ENCODE data around the gene THBD.

Gene THBD

GRCh38 chr20:23000232-23000947, 49.1 kb downstream of the THBD start:
- Histone ChIP-seq H3K27me3 (ENCODE audit: insufficient read depth, low read depth) (no peaks in the 10 kb centered on the region), H3K4me3 (IDR thresholded peaks at IDR 0.05; ENCODE audit: insufficient read depth, low read depth, low read length) (no peak overlapping the region), H3K36me3 (ENCODE audit: insufficient read depth) (no peaks in the 10 kb centered on the region), H3K27ac (no peak overlapping the region), H3K4me2 (no peak overlapping the region), H2AFZ (ENCODE audit: low read depth) (no peak overlapping the region), H3K4me1 (ENCODE audit: low read depth, poor library complexity, severe bottlenecking) (no peaks in the 10 kb centered on the region), H3K79me2 (ENCODE audit: insufficient read depth, low read depth) (no peaks in the 10 kb centered on the region), H4K20me1 (ENCODE audit: insufficient read depth) (no peaks in the 10 kb centered on the region), H3K9ac (no peak overlapping the region)
- no peak for TF ChIP-seq CTCF (conservative IDR thresholded peaks at IDR 0.05; ENCODE audit: low read depth, low read length)

GRCh38 chr20:22999756-23000155, 49.7 kb downstream of the THBD start:
- Histone ChIP-seq H3K9ac (no peak overlapping the region), H3K27me3 (ENCODE audit: insufficient read depth, low read depth) (no peaks in the 10 kb centered on the region), H3K4me2 (no peak overlapping the region), H2AFZ (ENCODE audit: low read depth) (no peak overlapping the region), H3K4me3 (IDR thresholded peaks at IDR 0.05; ENCODE audit: insufficient read depth, low read depth, low read length) (no peak overlapping the region), H3K27ac (no peak overlapping the region), H4K20me1 (ENCODE audit: insufficient read depth) (no peaks in the 10 kb centered on the region), H3K4me1 (ENCODE audit: low read depth, poor library complexity, severe bottlenecking) (no peaks in the 10 kb centered on the region), H3K79me2 (ENCODE audit: insufficient read depth, low read depth) (no peaks in the 10 kb centered on the region), H3K36me3 (ENCODE audit: insufficient read depth) (no peaks in the 10 kb centered on the region)
- no peak for TF ChIP-seq CTCF (conservative IDR thresholded peaks at IDR 0.05; ENCODE audit: low read depth, low read length)

- Histone ChIP-seq H3K27me3 (ENCODE audit: insufficient read depth, low read depth) (no peaks in the 10 kb centered on the region), H3K4me3 (IDR thresholded peaks at IDR 0.05; ENCODE audit: insufficient read depth, low read depth, low read length) (no peak overlapping the region), H2AFZ (ENCODE audit: low read depth) (no peak overlapping the region), H3K4me1 (ENCODE audit: low read depth, poor library complexity, severe bottlenecking) (no peaks in the 10 kb centered on the region), H3K79me2 (ENCODE audit: insufficient read depth, low read depth) (no peaks in the 10 kb centered on the region), H3K27ac (no peak overlapping the region), H3K9ac (no peak overlapping the region), H3K36me3 (ENCODE audit: insufficient read depth) (no peaks in the 10 kb centered on the region), H3K4me2 (no peak overlapping the region), H4K20me1 (ENCODE audit: insufficient read depth) (no peaks in the 10 kb centered on the region)
- no peak for TF ChIP-seq CTCF (conservative IDR thresholded peaks at IDR 0.05; ENCODE audit: low read depth, low read length)
These were observed 51.0 kb downstream of the THBD start for GRCh38 chr20:22998476-22998875.

GRCh38 chr20:22995923-22996322, 53.5 kb downstream of the THBD start:
- H3K4me3 ChIP-seq (IDR thresholded peaks at IDR 0.05; ENCODE audit: insufficient read depth, low read depth, low read length) = no peak overlapping the region
- no peak for TF ChIP-seq CTCF (conservative IDR thresholded peaks at IDR 0.05; ENCODE audit: low read depth, low read length)
- H3K27me3 ChIP-seq (ENCODE audit: insufficient read depth, low read depth) = no peaks in the 10 kb centered on the region
- H3K4me2 ChIP-seq = no peak overlapping the region
- no peaks in the 10 kb centered on the region for H3K79me2 ChIP-seq (ENCODE audit: insufficient read depth, low read depth)
- no peak overlapping the region for H3K27ac ChIP-seq
- no peak overlapping the region for H3K9ac ChIP-seq
- no peaks in the 10 kb centered on the region for H3K4me1 ChIP-seq (ENCODE audit: low read depth, poor library complexity, severe bottlenecking)
- no peaks in the 10 kb centered on the region for H4K20me1 ChIP-seq (ENCODE audit: insufficient read depth)
- no peaks in the 10 kb centered on the region for H3K36me3 ChIP-seq (ENCODE audit: insufficient read depth)
- H2AFZ ChIP-seq (ENCODE audit: low read depth) = no peak overlapping the region
